ENCODE results near the gene GBA3. TPM values are rescaled to one million over a fixed set of nuclear protein-coding genes. Genes with fewer than 3 reads are reported as not detected.

The GBA3 gene
- total RNA-seq, 1 experiment from 2014 or later = not detected

- TF ChIP-seq REST (IDR thresholded peaks at IDR 0.05; ENCODE audit: low read depth) (no peak), POLR2AphosphoS5 (IDR thresholded peaks at IDR 0.05; ENCODE audit: low read depth, low read length) (no peak), SP1 (IDR thresholded peaks at IDR 0.05; ENCODE audit: low read depth) (no peak), ZFX (IDR thresholded peaks at IDR 0.05) (no peak), RAD21 (IDR thresholded peaks at IDR 0.05; ENCODE audit: low read depth) (no peak), EGR1 (IDR thresholded peaks at IDR 0.05; ENCODE audit: low read depth) (no peak), YY1 (IDR thresholded peaks at IDR 0.05; ENCODE audit: extremely low read depth, insufficient replicate concordance, low read depth, low read length) (no peak), ZNF274 (IDR thresholded peaks at IDR 0.05; ENCODE audit: low read depth, low read length) (no peak), CBX3 (IDR thresholded peaks at IDR 0.05; ENCODE audit: low read depth) (no peak), ELF1 (IDR thresholded peaks at IDR 0.05; ENCODE audit: borderline replicate concordance, low read depth) (no peak), SRF (IDR thresholded peaks at IDR 0.05; ENCODE audit: low read depth) (no peak), EZH2 (IDR thresholded peaks at IDR 0.05) (no peak)
Measured at GRCh38 chr4:22803512-22803911, 110.8 kb downstream of the GBA3 start (continued).

- Histone ChIP-seq H3K4me2 (ENCODE audit: low read length) (no peak overlapping the region), H3K9me3 (ENCODE audit: control insufficient read depth in 1 of 2, insufficient read depth in 1 of 2, low read depth in 1 of 2, low read length in 2 of 2) (no peaks in the 10 kb centered on the region), H3K79me2 (ENCODE audit: insufficient read depth, low read length) (no peaks in the 10 kb centered on the region), H3K27me3 (ENCODE audit: insufficient read depth, low read length) (no peaks in the 10 kb centered on the region), H3K9ac (ENCODE audit: low read length) (no peak overlapping the region), H4K20me1 (ENCODE audit: insufficient read depth) (no peaks in the 10 kb centered on the region), H2AFZ (ENCODE audit: low read depth, low read length, poor library complexity, severe bottlenecking) (no peak overlapping the region), H3K4me3 (replicated peaks in 1 of 2; ENCODE audit: low read depth in 1 of 2, low read length in 2 of 2) (no peak overlapping the region), H3K4me1 (ENCODE audit: control insufficient read depth in 1 of 2, insufficient read depth in 2 of 2, low read length in 2 of 2) (no peaks in the 10 kb centered on the region), H3K36me3 (ENCODE audit: control insufficient read depth in 1 of 2, insufficient read depth in 2 of 2, low read length in 2 of 2) (no peaks in the 10 kb centered on the region), H3K9me2 (ENCODE audit: insufficient read depth) (no peaks in the 10 kb centered on the region), H3K27ac (ENCODE audit: low read depth, low read length) (no peak overlapping the region)
- ChIA-PET POLR2A (no interaction called here), CTCF (no interaction called here), RAD21 (ENCODE audit: low non-redundant PET in 1 of 2, low total read pairs in 2 of 2, uncharacterized antibody in 2 of 2, unreplicated experiment in 2 of 2) (no interaction called here)
- TF ChIP-seq POLR2A (IDR thresholded peaks at IDR 0.05; ENCODE audit: borderline replicate concordance, extremely low read depth, insufficient read depth, insufficient read length) = no peak
- no peak for TF ChIP-seq SRF (IDR thresholded peaks at IDR 0.05; ENCODE audit: low read depth)
- TF ChIP-seq CBX3 (IDR thresholded peaks at IDR 0.05; ENCODE audit: low read depth) = no peak
- TF ChIP-seq CTCF (IDR thresholded peaks at IDR 0.05 in 2 of 3, conservative IDR thresholded peaks at IDR 0.05 in 1 of 3; ENCODE audit: borderline replicate concordance in 1 of 3, insufficient read depth in 1 of 3, low read depth in 2 of 3, low read length in 2 of 3) = no peak
- no TSS peak for BruUV-seq (replicated peaks)
- no peak for DNase-seq (ENCODE audit: low read depth, low spot score)
- intact Hi-C loops (cut with micrococcal nuclease) = no loop called here
- ATAC-seq = no peak
Measured at GRCh38 chr4:22814906-22815305, 122.2 kb downstream of the GBA3 start.
